Glutamatergic neuron (in vitro differentiated cells): Measurements from ENCODE around the gene CARMIL1. TPM values are rescaled to one million over a fixed set of nuclear protein-coding genes. Genes with fewer than 3 reads are reported as not detected.

ENCODE experiments used
- DNase-seq: peaks from one replicate; pipeline ENCODE4 v3.0.0; 2022
- H3K27ac Mint-ChIP-seq: one replicate; pipeline ENCODE4 v1.8.0; 2020; ENCODE audit warnings: mild to moderate bottlenecking, mixed read lengths, inconsistent platforms; ENCODE audit not compliant: unreplicated experiment
- H3K27me3 Mint-ChIP-seq: one replicate; pipeline ENCODE4 v1.8.0; 2020; ENCODE audit warnings: mild to moderate bottlenecking, moderate library complexity, mixed read lengths, inconsistent platforms; ENCODE audit not compliant: unreplicated experiment
- H3K36me3 Mint-ChIP-seq: one replicate; pipeline ENCODE4 v1.8.0; 2020; ENCODE audit warnings: mild to moderate bottlenecking, mixed read lengths, inconsistent platforms; ENCODE audit not compliant: unreplicated experiment
- H3K4me1 Mint-ChIP-seq: one replicate; pipeline ENCODE4 v1.8.0; 2020; ENCODE audit warnings: mild to moderate bottlenecking, low read depth, mixed read lengths, inconsistent platforms; ENCODE audit not compliant: unreplicated experiment
- H3K4me3 Mint-ChIP-seq: one replicate; pipeline ENCODE4 v1.8.0; 2020; ENCODE audit warnings: mild to moderate bottlenecking, mixed read lengths, inconsistent platforms; ENCODE audit not compliant: unreplicated experiment
- H3K9me3 Mint-ChIP-seq: one replicate; pipeline ENCODE4 v1.8.0; 2020; ENCODE audit warnings: mild to moderate bottlenecking, moderate library complexity, mixed read lengths, inconsistent platforms; ENCODE audit not compliant: unreplicated experiment
- CTCF ChIP-seq: fragments of 200-600 bp; sonication (generic); IDR thresholded peaks from one replicate; pipeline ENCODE4 v1.5.0; 2021; ENCODE audit not compliant: partially characterized antibody, unreplicated experiment
- total RNA-seq: library from RNA; stranded (reverse); fragmentation: NEBNext Ultra II Directional; extraction: Animal tissue kit (Norgen Biotek cat#: 25700); gene quantifications from one replicate; pipeline ENCODE4 v1.2.1, GENCODE V29; 2021; ENCODE audit not compliant: unreplicated experiment

CARMIL1 gene
- total RNA-seq, 1 donor from 2014 or later: 4.8 TPM

DNA sequence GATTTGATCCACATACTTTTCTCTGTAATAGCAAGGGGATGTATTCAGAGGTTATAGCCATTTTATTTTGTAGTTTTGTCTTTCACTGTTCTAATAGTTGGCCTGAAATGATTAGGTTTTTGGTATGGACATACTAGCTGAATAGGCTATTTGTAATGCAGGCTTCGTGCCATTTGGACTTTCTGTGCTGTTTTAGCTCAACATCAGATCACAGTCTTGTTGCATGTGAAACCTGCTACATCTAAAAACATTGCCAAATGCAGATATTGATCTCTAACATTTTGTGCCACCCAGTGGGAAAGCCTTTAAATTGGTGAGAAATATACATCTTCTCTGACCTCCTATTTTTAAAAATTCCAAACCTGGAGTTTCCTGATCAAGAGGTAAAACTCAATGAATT is 215.3 kb downstream of the CARMIL1 start:
- Mint-ChIP-seq H3K27me3 (no peaks in the 10 kb centered on the region), H3K36me3 (no peaks in the 10 kb centered on the region), H3K9me3 (no peaks in the 10 kb centered on the region), H3K4me1 (peaks cover 2% of the 10 kb centered on the region), H3K4me3 (no peak overlapping the region), H3K27ac (no peak overlapping the region)
- DNase-seq: no peak
- no peak for TF ChIP-seq CTCF

DNA sequence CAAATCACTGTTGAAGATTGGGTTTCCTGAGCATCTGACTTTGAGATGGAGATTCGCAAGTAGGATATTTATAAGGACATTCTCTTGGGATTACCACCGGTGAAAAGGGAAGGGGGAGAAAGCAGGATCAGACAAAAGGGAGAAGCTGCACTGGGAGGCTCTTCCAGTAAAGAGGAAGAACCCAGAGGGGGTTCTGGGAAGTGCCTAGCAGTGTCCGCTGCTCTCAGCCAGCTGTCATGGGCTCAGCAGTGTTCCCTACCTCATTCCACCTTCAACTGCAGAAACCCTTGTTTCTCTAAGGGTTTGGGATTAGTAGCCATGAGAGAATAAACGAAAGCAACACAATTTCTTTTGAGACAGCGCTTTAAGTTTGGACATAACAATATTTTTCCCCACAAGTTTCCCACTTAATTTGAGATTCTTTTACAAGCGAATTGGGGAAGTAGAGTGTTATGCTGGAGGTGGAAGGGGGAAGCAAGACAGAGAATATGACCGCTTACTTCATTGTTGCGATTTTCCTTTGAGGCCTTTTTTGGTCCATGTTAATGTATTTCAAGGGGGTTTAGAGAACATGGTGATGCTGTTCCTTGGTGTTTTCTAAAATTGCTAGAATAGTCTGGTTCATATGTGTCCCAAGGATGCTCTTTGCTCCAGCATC is 218.3 kb downstream of the CARMIL1 start:
- Mint-ChIP-seq H3K27me3 (no peaks in the 10 kb centered on the region), H3K4me1 (peaks cover 1% of the 10 kb centered on the region), H3K4me3 (no peak overlapping the region), H3K36me3 (no peaks in the 10 kb centered on the region), H3K27ac (no peak overlapping the region), H3K9me3 (no peaks in the 10 kb centered on the region)
- no peak for TF ChIP-seq CTCF
- no peak for DNase-seq

DNA sequence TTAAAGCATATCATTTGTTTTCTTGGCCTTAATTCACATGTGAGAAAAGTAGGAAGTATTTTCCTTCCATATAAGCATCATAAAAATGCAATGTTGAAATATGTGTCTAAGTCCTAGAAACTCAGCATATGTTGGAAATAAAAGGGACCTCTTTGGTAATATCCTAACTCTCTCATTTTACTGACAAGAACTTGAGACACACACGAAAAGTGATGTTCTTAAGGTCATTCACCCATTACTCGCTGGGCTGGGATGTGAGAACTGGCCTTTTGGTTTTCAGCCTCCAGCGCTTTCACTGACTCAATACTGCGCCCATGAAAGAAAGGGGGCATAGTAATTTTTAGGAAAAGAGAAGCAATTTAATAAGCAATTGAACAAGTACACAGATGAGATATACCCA is 219.3 kb downstream of the CARMIL1 start:
- no peak overlapping the region for H3K27ac Mint-ChIP-seq

GRCh38 chr6:25499615-25500235 is 220.6 kb downstream of the CARMIL1 start:
- H3K27ac Mint-ChIP-seq: no peak overlapping the region
- peaks cover 1% of the 10 kb centered on the region for H3K4me1 Mint-ChIP-seq
- no peaks in the 10 kb centered on the region for H3K9me3 Mint-ChIP-seq
- no peaks in the 10 kb centered on the region for H3K36me3 Mint-ChIP-seq
- DNase-seq: no peak
- H3K4me3 Mint-ChIP-seq: no peak overlapping the region
- no peaks in the 10 kb centered on the region for H3K27me3 Mint-ChIP-seq
- no peak for TF ChIP-seq CTCF

More for the DNA sequence above, 219.3 kb downstream of the CARMIL1 start:
- Mint-ChIP-seq H3K9me3 (no peaks in the 10 kb centered on the region), H3K36me3 (no peaks in the 10 kb centered on the region), H3K4me3 (no peak overlapping the region), H3K4me1 (peaks cover 1% of the 10 kb centered on the region), H3K27me3 (no peaks in the 10 kb centered on the region)
- no peak for TF ChIP-seq CTCF
- DNase-seq: no peak

DNA sequence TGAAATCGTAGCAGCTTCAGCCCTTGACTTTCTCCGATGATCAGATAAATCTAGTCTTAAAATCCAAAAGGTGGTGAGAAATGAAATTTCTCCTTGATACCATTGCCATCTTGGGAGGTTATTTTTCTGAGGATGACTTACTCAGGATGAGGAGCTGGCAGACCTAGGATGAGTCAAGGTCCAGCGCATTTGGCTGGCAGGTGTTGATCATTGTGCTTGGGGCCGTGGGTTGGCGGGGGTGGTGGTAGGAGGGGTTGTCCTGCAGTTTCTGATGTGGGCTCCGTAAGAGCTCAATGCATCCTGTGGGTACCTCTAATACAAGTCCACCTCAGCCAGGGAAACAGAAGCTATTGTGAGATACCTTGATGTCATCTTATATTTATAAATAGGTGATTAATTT is 224.5 kb downstream of the CARMIL1 start:
- H3K4me3 Mint-ChIP-seq: no peak overlapping the region
- H3K27me3 Mint-ChIP-seq: no peaks in the 10 kb centered on the region
- no peak overlapping the region for H3K27ac Mint-ChIP-seq
- no peaks in the 10 kb centered on the region for H3K36me3 Mint-ChIP-seq
- no peak for DNase-seq
- peaks cover 1% of the 10 kb centered on the region for H3K4me1 Mint-ChIP-seq
- no peak for TF ChIP-seq CTCF
- no peaks in the 10 kb centered on the region for H3K9me3 Mint-ChIP-seq
